ENCODE data around the gene PDE1C.

PDE1C gene

DNA sequence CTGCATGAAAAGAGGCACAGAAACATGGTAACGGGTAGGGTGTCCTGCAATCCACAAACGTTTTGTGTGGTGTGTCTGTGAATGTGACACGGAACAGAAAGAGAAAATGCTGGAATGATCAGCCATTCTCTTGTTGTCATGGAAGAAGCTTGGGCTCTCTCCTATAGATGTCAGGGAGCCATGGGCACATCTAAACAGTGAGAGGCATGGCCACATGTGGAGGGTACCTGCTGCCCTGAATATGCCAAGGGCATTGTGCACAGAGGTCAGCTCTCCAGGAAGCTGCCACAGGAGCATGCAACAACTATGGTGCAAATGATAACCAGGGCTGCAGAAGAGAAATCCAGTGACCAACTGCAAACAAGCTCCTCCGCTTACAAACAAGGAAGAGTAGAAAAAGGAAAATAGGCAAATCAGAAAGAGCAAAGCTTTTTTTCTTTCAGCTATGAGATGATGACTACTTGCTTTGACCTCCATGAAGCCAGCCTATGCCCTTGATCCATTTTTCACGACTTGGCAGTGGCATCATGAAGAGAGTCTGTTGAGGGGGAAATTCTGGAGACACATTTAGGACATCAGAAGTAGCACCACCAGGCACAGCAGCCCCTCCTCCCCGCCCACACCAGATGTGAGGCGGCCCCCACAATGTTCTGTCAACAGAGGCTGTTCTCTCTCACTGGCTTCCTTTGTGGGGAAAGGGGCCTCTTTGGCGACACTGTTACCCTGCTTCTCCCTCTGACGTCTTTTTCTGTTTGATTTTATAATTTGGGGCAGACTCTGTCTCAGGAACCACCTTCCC lies 4.8 kb upstream of the PDE1C start:
- no peak for DNase-seq

DNA sequence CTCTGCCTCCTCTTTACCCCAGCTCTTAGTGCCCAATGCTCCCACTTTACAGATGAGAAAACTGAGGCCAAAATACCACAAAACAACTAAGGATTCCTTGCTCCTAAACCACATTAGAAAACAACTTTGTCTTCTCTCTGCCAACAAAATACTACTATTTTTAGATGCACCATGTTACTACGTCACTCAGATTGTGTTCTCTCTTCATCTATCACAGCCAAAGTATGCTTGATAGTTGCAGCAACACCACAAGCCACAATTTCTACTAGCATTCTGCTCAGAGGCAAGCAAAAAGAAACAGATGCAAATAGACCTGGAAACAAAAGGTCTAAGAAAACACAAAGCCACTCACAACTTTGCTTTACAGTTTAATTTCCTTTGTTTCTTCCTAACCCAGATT lies 3.3 kb upstream of the PDE1C start:
- DNase-seq: no peak

GRCh38 chr7:32072397-32072796 lies 2.2 kb upstream of the PDE1C start:
- DNase-seq: no peak

GRCh38 chr7:32071466-32072091 lies 1.4 kb upstream of the PDE1C start:
- no peak for DNase-seq

GRCh38 chr7:32070051-32070405 lies 179 bp downstream of the PDE1C start:
- DNase-seq: no peak

GRCh38 chr7:32069116-32069650 lies 1.0 kb downstream of the PDE1C start:
- DNase-seq: no peak

GRCh38 chr7:32068411-32069101 lies 1.7 kb downstream of the PDE1C start:
- no peak for DNase-seq

GRCh38 chr7:32066441-32066840 lies 3.8 kb downstream of the PDE1C start:
- DNase-seq: no peak

- DNase-seq: no peak
These were observed 6.6 kb downstream of the PDE1C start for GRCh38 chr7:32063614-32064013.

- no peak for DNase-seq
These were observed 8.1 kb downstream of the PDE1C start for GRCh38 chr7:32062150-32062549.

DNA sequence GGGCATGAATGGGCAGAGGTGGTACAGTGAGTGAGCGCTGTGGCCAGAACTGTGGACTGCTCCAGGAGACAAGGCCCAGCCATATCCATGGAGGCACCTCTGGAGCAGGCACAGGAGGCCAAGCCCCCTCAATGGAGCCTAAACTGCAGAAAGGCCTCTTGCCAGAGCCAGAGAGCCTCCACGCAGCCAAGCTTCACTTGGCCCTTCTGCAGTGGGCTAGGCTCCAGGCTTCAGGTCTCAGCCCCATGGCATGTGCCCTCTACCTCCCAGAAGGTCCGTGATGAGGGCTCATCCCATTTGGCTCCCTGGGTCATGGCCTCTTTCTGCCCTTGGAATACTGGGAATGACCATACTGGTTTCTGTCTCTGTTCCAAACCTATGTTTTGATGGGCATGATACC lies 8.9 kb downstream of the PDE1C start:
- DNase-seq: no peak

GRCh38 chr7:32059289-32060011 lies 10.8 kb downstream of the PDE1C start:
- DNase-seq: no peak

DNA sequence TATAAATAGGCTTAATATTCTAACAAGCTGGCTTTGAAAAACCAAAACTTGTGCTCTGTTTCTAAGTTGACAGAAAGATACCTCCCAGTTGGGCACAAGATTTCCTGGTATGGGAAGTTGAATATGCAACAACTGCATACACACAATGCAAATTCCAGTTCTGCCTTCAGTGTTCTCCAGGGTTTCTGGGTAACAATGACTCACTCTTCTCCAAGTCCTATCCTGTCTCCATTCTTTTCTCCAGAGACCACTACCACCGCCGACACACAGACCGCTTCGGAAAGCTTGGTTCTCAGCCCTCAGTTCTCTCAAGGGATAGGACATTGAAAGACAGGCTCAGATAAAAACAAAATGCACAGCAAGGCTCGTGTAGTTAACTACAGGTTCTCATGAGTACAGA lies 12.2 kb downstream of the PDE1C start:
- no peak for DNase-seq

DNA sequence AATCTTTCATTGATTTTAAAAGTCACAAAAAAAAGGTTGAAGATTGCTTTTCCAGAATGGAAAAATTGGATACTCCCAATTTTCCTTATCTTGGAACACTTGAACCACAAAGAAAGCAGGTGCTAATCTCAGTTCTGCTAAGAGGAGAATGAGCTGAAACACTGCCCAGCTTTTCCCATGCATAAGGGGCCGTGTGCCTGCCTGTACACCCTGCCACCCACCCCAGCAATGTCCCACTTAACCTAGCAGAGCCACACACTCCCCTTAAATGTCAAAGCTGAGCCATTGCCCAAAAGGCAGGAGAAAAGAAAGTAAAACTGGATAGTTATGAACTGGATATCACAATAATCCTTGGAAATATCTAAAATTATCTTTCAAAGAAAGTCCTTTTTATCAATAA lies 13.4 kb downstream of the PDE1C start:
- no peak for DNase-seq

DNA sequence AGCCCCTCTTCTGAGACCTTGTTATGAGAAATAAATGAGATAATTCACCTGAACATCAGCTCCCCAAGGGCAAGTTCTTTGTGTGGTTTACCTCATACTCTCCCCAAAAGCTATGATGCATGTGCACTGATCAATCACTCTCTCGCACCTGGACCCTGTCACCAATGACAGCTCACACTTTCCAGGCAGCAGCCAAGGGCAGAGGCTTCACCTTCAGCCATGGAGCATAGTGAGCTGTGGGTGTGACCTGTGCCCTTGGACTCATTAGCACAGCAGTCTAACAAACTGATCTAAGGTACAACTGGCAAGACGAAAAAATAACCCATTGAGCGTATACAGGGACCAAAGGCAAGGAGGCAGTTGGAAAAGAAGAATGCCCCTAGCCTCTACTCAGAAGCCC lies 17.0 kb downstream of the PDE1C start:
- DNase-seq: no peak

DNA sequence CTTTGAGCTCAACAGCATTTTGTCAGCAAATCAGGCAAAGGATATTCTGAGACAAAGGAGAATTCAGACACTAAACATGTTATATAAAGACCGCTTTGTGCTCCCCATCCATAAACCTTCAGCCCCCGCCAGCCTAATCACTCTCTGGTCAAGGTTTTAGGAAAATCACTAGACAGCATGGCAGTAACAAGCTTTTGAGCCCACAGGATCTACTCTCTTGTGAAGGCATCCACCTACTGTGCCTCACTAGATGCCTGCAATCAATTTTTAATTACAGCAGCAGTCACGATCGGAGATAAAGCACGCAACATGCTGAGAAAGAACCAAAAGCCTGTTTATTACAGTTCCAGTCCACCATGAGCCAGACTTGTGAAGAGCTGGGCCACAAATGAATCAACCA lies 19.1 kb downstream of the PDE1C start:
- no peak for DNase-seq

- no peak for DNase-seq
These were observed 20.6 kb downstream of the PDE1C start for GRCh38 chr7:32049599-32049998.

- no peak for DNase-seq
These were observed 21.2 kb downstream of the PDE1C start for GRCh38 chr7:32048970-32049491.

GRCh38 chr7:32047801-32048200 lies 22.4 kb downstream of the PDE1C start:
- DNase-seq: no peak

DNA sequence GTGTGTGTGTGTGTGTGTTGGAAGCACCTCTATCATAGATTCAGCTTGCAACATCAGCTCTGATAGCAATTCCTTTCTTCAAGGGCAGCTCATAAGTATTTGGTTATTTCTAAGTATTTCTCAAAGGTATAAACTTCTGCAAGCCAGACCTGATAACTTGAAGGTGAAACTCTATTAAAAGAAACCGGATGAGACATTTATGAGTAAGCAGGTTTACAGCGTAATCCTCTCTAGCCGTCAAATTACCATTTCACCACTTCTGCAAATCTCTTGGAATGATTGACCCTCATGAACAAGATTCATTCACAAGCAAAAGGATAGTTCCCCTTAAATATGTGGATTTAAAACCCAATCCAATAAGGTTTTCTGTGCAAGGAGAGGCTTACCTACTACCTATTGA lies 23.1 kb downstream of the PDE1C start:
- no peak for DNase-seq

DNA sequence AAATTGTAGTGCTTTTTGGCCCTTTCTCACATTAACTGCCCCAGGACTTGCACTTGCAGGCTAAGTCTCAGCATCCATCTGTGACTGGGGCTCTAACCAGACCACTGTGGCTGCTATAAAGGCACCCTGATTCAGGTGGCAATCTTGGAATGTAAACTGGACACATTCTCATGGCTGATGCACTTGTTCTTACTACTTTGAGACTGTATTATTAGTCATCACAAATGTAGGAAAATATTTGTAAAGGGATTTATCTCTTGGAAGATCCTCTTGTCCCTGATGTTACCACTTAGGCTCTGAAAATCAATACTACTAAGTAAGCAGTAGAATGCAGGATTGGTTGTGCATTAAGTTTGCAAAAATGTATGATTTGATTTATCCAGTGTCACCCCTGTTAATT lies 25.0 kb downstream of the PDE1C start:
- DNase-seq: no peak

- no peak for DNase-seq
These were observed 25.5 kb downstream of the PDE1C start for GRCh38 chr7:32044739-32045138.

- no peak for DNase-seq
These were observed 26.5 kb downstream of the PDE1C start for GRCh38 chr7:32043688-32044087.

All from activated CD4-positive, alpha-beta T cell treated with anti-CD3 and anti-CD28 coated beads for 1 hour (primary cell).